ENCODE results near the gene PRSS53. TPM values are rescaled to one million over a fixed set of nuclear protein-coding genes. Genes with fewer than 3 reads are reported as not detected.

Gene PRSS53
- total RNA-seq, 3 donors from 2014 or later, result 1.1 to 2.7 (median 1.3) TPM

DNA sequence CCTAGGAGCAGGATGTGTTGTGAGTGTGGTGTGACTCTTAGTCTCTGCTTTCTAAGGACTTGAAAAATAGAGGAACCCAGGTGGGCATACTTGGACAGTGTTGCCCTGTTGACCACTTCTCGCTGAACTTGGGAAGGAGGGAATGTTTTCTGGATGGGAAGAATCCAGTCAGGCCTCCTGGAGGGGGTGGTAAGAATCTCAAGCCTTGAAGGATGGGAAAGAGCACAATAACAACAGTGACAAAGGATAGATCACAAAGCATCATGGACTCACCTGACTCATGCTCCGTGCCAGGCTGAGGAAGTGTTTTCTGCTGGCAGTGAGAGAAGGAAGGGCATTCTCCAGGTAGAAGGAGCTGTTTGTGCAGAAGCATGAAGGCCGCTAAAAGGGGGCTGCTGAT is 37.1 kb upstream of the PRSS53 start:
- ATAC-seq, result no peak

DNA sequence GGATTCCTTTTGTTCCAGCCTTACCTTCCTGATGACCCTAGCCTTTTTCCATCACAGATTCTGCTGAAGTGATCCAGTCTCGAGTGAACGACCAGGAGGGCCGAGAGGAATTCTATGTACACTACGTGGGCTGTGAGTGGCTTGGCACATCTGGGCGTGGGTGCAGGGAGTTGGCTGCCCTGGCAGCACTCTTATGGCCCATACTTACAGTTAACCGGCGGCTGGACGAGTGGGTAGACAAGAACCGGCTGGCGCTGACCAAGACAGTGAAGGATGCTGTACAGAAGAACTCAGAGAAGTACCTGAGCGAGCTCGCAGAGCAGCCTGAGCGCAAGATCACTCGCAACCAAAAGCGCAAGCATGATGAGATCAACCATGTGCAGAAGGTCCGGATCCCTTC is 31.4 kb upstream of the PRSS53 start:
- H3K36me3 ChIP-seq (ENCODE audit: low read depth), result peaks cover 4% of the 10 kb centered on the region
- TF ChIP-seq, protein P1, sequence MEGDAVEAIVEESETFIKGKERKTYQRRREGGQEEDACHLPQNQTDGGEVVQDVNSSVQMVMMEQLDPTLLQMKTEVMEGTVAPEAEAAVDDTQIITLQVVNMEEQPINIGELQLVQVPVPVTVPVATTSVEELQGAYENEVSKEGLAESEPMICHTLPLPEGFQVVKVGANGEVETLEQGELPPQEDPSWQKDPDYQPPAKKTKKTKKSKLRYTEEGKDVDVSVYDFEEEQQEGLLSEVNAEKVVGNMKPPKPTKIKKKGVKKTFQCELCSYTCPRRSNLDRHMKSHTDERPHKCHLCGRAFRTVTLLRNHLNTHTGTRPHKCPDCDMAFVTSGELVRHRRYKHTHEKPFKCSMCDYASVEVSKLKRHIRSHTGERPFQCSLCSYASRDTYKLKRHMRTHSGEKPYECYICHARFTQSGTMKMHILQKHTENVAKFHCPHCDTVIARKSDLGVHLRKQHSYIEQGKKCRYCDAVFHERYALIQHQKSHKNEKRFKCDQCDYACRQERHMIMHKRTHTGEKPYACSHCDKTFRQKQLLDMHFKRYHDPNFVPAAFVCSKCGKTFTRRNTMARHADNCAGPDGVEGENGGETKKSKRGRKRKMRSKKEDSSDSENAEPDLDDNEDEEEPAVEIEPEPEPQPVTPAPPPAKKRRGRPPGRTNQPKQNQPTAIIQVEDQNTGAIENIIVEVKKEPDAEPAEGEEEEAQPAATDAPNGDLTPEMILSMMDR (IDR thresholded peaks at IDR 0.05), result no peak
- no peak overlapping the region for H3K4me3 ChIP-seq
- peak in 1 of 3 donors; percentile 45 for DNase-seq
- intact Hi-C loops (cut with DNase I, micrococcal nuclease), result no loop called here
- peaks cover 26% of the 10 kb centered on the region for H3K4me1 ChIP-seq (ENCODE audit: low read depth)
- ATAC-seq, result no peak
- no peaks in the 10 kb centered on the region for H3K9me3 ChIP-seq

More for the DNA sequence above, 37.1 kb upstream of the PRSS53 start:
- DNase-seq, result no peak
- intact Hi-C loops (cut with DNase I, micrococcal nuclease), result no loop called here
- TF ChIP-seq, protein P1 (IDR thresholded peaks at IDR 0.05), result no peak
- H3K36me3 ChIP-seq (ENCODE audit: low read depth), result no peaks in the 10 kb centered on the region
- H3K9me3 ChIP-seq, result no peaks in the 10 kb centered on the region
- peaks cover 35% of the 10 kb centered on the region for H3K4me1 ChIP-seq (ENCODE audit: low read depth)
- no peak overlapping the region for H3K4me3 ChIP-seq

DNA sequence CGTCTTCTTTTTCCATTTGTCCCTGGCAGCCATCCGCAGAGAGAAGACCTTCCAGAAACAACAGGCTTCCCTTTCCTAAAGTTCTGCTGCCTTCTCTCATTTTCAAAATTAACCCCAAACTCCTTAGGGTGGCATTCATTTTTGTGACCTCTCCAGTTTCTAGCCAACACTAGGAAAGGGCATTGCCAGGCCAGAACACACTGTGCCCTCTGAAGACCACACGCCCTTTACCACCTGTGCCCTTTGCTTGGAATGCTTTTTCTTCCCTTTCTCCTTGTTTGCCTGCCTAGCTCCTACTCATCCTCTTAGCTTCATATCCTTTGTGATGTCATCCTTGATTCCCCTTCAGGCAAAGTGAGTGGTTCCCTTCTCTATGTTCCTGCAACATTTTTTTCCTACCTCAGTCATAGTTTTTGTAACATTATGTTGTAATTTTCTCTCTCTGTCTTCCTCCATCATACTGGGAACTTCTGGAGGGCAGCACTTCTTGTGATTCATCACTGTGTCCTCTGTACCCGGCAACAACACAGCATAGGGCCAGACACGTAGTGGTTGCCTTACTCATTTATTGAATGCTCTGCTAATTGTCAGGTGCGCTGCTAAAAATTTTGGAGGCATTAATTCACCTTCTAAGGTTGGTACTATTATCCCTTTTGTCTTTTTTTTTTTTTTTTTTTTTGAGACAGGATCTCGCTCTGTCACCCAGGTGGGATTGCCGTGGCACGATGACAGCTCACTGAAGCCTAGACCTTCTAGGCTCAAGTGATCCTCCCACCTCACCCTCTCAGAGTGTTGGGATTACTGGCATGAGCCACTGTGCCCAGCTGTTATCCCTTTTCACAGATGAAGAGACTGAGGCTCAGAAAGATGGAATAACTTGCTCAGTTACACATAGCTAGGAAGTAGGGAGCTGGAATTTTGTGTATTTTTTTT is 29.7 kb upstream of the PRSS53 start:
- DNase-seq (no peak), ATAC-seq (peak; percentile 6)
- intact Hi-C loops (cut with DNase I, micrococcal nuclease), result no loop called here
- Histone ChIP-seq H3K4me1 (ENCODE audit: low read depth) (peaks cover 34% of the 10 kb centered on the region), H3K36me3 (ENCODE audit: low read depth) (peaks cover 4% of the 10 kb centered on the region), H3K4me3 (peak overlapping the region; percentile 50), H3K9me3 (no peaks in the 10 kb centered on the region)
- TF ChIP-seq, protein P1 (IDR thresholded peaks at IDR 0.05), result no peak

DNA sequence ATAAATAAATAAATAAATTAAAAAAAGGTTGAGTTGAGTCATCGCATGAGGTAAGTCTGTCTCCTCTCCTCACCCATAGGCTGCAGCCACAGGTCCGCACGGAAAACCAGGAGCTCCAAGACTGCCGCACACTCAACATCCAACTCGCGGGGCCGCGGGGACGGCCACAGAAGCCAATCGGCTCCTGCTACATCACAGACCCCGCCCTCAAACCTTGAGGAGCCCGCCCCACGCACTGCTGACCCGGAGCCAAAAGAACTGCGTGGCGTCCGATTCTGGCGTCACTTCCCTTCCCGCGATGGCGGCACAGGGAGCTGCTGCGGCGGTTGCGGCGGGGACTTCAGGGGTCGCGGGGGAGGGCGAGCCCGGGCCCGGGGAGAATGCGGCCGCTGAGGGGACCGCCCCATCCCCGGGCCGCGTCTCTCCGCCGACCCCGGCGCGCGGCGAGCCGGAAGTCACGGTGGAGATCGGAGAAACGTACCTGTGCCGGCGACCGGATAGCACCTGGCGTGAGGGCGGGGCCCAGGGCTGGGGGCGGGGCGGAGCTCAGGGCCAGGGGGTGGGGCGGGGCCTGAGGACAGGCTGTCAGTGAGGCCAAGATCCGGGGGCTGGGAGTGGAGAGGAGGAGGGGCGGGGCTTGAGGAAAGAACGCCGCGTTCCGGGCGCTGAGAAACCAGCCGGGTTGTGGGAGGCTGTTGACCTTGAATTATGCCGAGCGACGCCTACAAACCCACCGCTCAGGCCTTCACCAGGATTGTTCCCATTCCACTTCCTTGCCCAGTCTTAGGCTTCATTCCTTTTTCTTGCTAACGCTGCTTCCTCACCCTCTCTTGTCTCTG is 28.9 kb upstream of the PRSS53 start, which contains the start of gene KAT8:
Gene KAT8 (plus strand): TSS at position 281 of the 839 bp plus-strand sequence. CDS start 18 bp downstream, at position 299.
- Histone ChIP-seq H3K9me3 (no peaks in the 10 kb centered on the region), H3K4me3 (peak within 1 kb of the TSS; percentile 50), H3K36me3 (ENCODE audit: low read depth) (peaks cover 4% of the 10 kb centered on the region), H3K4me1 (ENCODE audit: low read depth) (peaks cover 34% of the 10 kb centered on the region)
- intact Hi-C loops (cut with DNase I, micrococcal nuclease), result no loop called here
- ATAC-seq (peak; percentile 96), DNase-seq (peak; percentile 98 to 99 (median 99))
- TF ChIP-seq, protein P1 (IDR thresholded peaks at IDR 0.05), result no peak

DNA sequence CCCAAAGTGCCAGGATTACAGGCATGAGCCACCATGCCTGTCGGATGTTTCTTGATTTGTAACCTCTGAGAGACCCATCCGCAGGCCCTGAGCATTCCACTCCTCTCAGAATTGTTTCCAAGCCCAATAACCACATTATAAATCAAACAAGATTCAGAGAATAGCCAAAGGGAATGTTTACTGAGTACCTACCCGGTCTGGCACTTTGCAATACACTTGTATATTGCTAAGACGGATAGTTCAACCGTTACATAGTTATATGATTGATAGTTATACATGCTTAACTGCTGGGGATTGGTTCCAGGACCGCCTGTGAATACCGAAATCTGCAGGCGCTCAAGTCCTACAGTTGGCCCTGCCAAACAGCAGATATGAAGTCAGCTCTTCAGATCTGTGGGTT is 25.7 kb upstream of the PRSS53 start:
- H3K4me1 ChIP-seq (ENCODE audit: low read depth), result peaks cover 36% of the 10 kb centered on the region
- DNase-seq (no peak), ATAC-seq (no peak)
- H3K36me3 ChIP-seq (ENCODE audit: low read depth), result peaks cover 4% of the 10 kb centered on the region
- H3K9me3 ChIP-seq, result no peaks in the 10 kb centered on the region
- intact Hi-C loops (cut with DNase I, micrococcal nuclease), result no loop called here
- TF ChIP-seq, protein P1 (IDR thresholded peaks at IDR 0.05), result no peak
- H3K4me3 ChIP-seq, result no peak overlapping the region

Data from mucosa of descending colon (tissue), 3 donors.